AG10803 (cell line): Measurements from ENCODE around the gene GNAI3.

Source experiments
- DNase-seq: peaks from one replicate; pipeline ENCODE4 v3.0.0; 2010; ENCODE audit warnings: low read depth
- H3K4me3 ChIP-seq: 2 replicates; pipeline ENCODE4 v1.5.1; 2011; ENCODE audit warnings: mild to moderate bottlenecking, low read length, control low read depth
- CTCF ChIP-seq: conservative IDR thresholded peaks from 2 replicates; pipeline ENCODE4 v1.5.1; 2011; ENCODE audit warnings: mild to moderate bottlenecking, low read length, control low read depth, inconsistent platforms

GNAI3 gene

GRCh38 chr1:109538827-109539555, 9.4 kb upstream of the GNAI3 start:
- TF ChIP-seq CTCF: no peak
- H3K4me3 ChIP-seq: no peak overlapping the region
- no peak for DNase-seq

GRCh38 chr1:109539676-109540075, 8.7 kb upstream of the GNAI3 start, which contains the start of gene GPR61:
TSS of gene GPR61 (plus strand) at chr1:109539872. CDS start at chr1:109543023, 3,151 bp downstream.
- TF ChIP-seq CTCF: no peak
- no peak within 1 kb of the TSS for H3K4me3 ChIP-seq
- no peak for DNase-seq

GRCh38 chr1:109541102-109541501, 7.3 kb upstream of the GNAI3 start:
- DNase-seq: no peak
- no peak for TF ChIP-seq CTCF
- no peak overlapping the region for H3K4me3 ChIP-seq

DNA sequence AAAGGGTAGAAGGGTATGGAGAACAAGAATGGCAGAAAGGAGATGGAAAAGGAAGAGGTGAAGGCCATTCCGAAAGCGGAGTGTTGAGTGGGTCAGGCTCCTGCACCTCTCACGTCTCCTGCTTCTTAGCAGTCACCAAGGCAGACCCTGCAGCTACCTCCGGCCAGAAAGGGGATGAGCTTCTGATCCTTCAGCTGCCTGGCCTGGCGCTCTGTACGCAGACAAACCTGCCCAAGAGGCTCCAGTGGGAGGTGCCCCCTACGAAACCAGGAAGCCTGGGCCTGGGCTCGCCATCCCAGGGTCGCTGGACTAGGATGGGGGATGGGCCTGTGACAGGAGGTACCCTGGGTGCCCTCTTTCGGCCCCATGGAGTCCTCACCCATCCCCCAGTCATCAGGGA, 5.8 kb upstream of the GNAI3 start:
- TF ChIP-seq CTCF: no peak
- H3K4me3 ChIP-seq: no peak overlapping the region
- no peak for DNase-seq

GRCh38 chr1:109543283-109543987, 5.0 kb upstream of the GNAI3 start:
- TF ChIP-seq CTCF: no peak
- no peak for DNase-seq
- no peak overlapping the region for H3K4me3 ChIP-seq

- TF ChIP-seq CTCF: no peak
- no peak overlapping the region for H3K4me3 ChIP-seq
- no peak for DNase-seq
These were observed 4.3 kb upstream of the GNAI3 start for GRCh38 chr1:109543988-109544735.
